Neural progenitor cell (in vitro differentiated cells): Measurements from ENCODE around the gene HBG2.

Experiments
- EZH2phosphoT487 ChIP-seq: fragments of 200-600 bp; sonication (generic); IDR thresholded peaks from 2 replicates; pipeline ENCODE4 v1.6.1; 2017; ENCODE audit warnings: antibody characterized with exemption
- TF ChIP-seq, protein P1 (sequence below): fragments of 200-600 bp; sonication (generic); IDR thresholded peaks from 2 replicates; pipeline ENCODE4 v1.5.1; 2017; ENCODE audit warnings: antibody characterized with exemption, mild to moderate bottlenecking

DNA sequence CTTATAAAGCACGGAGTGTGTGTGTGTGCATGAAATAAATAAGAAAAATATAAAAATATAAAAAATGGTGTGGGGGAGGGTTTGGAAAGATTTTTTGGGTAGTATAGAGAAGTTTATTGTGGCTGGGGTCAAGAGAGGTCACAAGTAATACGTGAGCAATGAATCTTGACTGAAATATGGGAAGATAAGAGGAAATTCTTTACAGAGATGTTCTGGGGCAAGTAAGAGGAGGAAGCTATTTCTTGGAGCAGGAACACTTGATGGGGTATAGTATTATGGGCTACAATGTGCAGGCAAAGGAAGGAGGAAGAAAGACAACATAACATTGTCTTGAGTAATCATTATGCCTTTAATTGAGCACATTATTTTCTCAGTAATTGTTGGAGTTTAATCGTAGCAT lies 22.4 kb downstream of the HBG2 start:
- TF ChIP-seq, protein P1, sequence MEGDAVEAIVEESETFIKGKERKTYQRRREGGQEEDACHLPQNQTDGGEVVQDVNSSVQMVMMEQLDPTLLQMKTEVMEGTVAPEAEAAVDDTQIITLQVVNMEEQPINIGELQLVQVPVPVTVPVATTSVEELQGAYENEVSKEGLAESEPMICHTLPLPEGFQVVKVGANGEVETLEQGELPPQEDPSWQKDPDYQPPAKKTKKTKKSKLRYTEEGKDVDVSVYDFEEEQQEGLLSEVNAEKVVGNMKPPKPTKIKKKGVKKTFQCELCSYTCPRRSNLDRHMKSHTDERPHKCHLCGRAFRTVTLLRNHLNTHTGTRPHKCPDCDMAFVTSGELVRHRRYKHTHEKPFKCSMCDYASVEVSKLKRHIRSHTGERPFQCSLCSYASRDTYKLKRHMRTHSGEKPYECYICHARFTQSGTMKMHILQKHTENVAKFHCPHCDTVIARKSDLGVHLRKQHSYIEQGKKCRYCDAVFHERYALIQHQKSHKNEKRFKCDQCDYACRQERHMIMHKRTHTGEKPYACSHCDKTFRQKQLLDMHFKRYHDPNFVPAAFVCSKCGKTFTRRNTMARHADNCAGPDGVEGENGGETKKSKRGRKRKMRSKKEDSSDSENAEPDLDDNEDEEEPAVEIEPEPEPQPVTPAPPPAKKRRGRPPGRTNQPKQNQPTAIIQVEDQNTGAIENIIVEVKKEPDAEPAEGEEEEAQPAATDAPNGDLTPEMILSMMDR, result no peak
- TF ChIP-seq EZH2phosphoT487, result no peak
